ENCODE data around the gene RANGAP1. TPM values are rescaled to one million over a fixed set of nuclear protein-coding genes. Genes with fewer than 3 reads are reported as not detected.

RANGAP1 gene
- total and polyA plus RNA-seq, 3 experiments from 2014 or later: 26.9 to 182 (median 170) TPM

DNA sequence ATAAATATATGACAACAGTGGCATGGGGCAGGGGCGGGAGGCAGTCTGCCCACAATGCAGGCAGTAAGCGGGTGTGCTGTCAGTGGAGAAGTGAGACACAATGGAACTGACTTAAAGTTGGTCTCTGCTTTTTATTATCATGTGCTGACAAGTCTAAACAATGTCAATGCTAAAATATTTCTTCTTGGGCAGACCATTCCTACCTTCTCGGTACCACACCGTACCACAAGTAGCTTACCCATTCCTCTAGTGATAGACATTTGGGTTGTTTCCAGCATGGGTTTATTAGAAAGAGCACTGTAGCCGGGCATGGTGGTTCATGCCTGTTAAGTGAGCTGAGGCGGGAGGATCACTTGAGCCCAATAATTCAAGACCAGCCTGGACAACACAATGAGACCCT lies 42.6 kb downstream of the RANGAP1 start:
- peaks cover 0 to 4% (median 3%) of the 10 kb centered on the region in 3 donors for H3K4me1 Mint-ChIP-seq
- peaks cover 0 to 33% (median 4%) of the 10 kb centered on the region in 3 donors for H3K36me3 Mint-ChIP-seq
- peak overlapping the region in 3 of 8 donors; percentile 17 to 54 (median 33) for H3K27ac Mint-ChIP-seq
- H3K9me3 Mint-ChIP-seq: no peaks in the 10 kb centered on the region
- no peak overlapping the region for H3K4me3 ChIP-seq (ENCODE audit: low read length)
- H3K9me3 ChIP-seq (ENCODE audit: low read length): no peaks in the 10 kb centered on the region
- H3K36me3 ChIP-seq (ENCODE audit: insufficient read depth, low read length): no peaks in the 10 kb centered on the region
- H3K27ac ChIP-seq (ENCODE audit: low read depth, low read length): no peak overlapping the region
- H3K4me1 ChIP-seq (ENCODE audit: insufficient read depth, low read length): no peaks in the 10 kb centered on the region
- POLR2A ChIA-PET: no interaction called here
- H3K4me3 Mint-ChIP-seq: no peak overlapping the region
- DNase-seq: no peak
- no peaks in the 10 kb centered on the region for H3K27me3 ChIP-seq (ENCODE audit: insufficient read depth, low read length, poor library complexity, severe bottlenecking)
- CTCF ChIA-PET: no interaction called here
- H3K27me3 Mint-ChIP-seq: no peaks in the 10 kb centered on the region

GRCh38 chr22:41242396-41243117 lies 43.4 kb downstream of the RANGAP1 start:
- no peak overlapping the region for H3K27ac ChIP-seq (ENCODE audit: low read depth, low read length)
- H3K36me3 Mint-ChIP-seq: peaks cover 0 to 28% (median 2%) of the 10 kb centered on the region in 3 donors
- POLR2A ChIA-PET: interaction anchor here (0.6 kb wide), 1 partner anchor 17 kb away, joined by 6 read pairs; no protein-coding TSS in a partner anchor
- CTCF ChIA-PET: interaction anchor here (1.3 kb wide), 1 partner anchor 320 kb away, joined by 3 read pairs; no protein-coding TSS in a partner anchor
- H3K4me1 ChIP-seq (ENCODE audit: insufficient read depth, low read length): no peaks in the 10 kb centered on the region
- no peaks in the 10 kb centered on the region for H3K9me3 ChIP-seq (ENCODE audit: low read length)
- no peak for DNase-seq
- H3K27ac Mint-ChIP-seq: no peak overlapping the region
- H3K9me3 Mint-ChIP-seq: no peaks in the 10 kb centered on the region
- H3K27me3 Mint-ChIP-seq: no peaks in the 10 kb centered on the region
- H3K27me3 ChIP-seq (ENCODE audit: insufficient read depth, low read length, poor library complexity, severe bottlenecking): no peaks in the 10 kb centered on the region
- H3K36me3 ChIP-seq (ENCODE audit: insufficient read depth, low read length): no peaks in the 10 kb centered on the region
- H3K4me1 Mint-ChIP-seq: peaks cover 0 to 4% (median 3%) of the 10 kb centered on the region in 3 donors
- H3K4me3 Mint-ChIP-seq: no peak overlapping the region
- H3K4me3 ChIP-seq (ENCODE audit: low read length): no peak overlapping the region

- Mint-ChIP-seq H3K27me3 (no peaks in the 10 kb centered on the region), H3K4me1 (peaks cover 3 to 15% (median 4%) of the 10 kb centered on the region in 3 donors), H3K27ac (peak overlapping the region in 1 of 8 donors; percentile 5), H3K9me3 (no peaks in the 10 kb centered on the region), H3K4me3 (peak overlapping the region in 2 of 7 donors; percentile 57 to 69), H3K36me3 (peaks cover 0 to 19% (median 2%) of the 10 kb centered on the region in 3 donors)
- no peaks in the 10 kb centered on the region for H3K9me3 ChIP-seq (ENCODE audit: low read length)
- H3K27ac ChIP-seq (ENCODE audit: low read depth, low read length): no peak overlapping the region
- no peak for DNase-seq
- no peak overlapping the region for H3K4me3 ChIP-seq (ENCODE audit: low read length)
- H3K36me3 ChIP-seq (ENCODE audit: insufficient read depth, low read length): no peaks in the 10 kb centered on the region
- POLR2A ChIA-PET: no interaction called here
- no peaks in the 10 kb centered on the region for H3K27me3 ChIP-seq (ENCODE audit: insufficient read depth, low read length, poor library complexity, severe bottlenecking)
- CTCF ChIA-PET: interaction anchor here (1.3 kb wide), 1 partner anchor 318 kb away, joined by 3 read pairs; no protein-coding TSS in a partner anchor
- peaks cover 9% of the 10 kb centered on the region for H3K4me1 ChIP-seq (ENCODE audit: insufficient read depth, low read length)
Measured at GRCh38 chr22:41241133-41241676, 44.8 kb downstream of the RANGAP1 start.

GRCh38 chr22:41240377-41241132 lies 45.4 kb downstream of the RANGAP1 start, which contains the start of gene CHADL:
Gene CHADL, minus strand, starts transcription at chr22:41240931. Its CDS starts 50 bp downstream, at chr22:41240881.
- Histone ChIP-seq H3K36me3 (ENCODE audit: insufficient read depth, low read length) (no peaks in the 10 kb centered on the region), H3K27ac (ENCODE audit: low read depth, low read length) (no peak within 1 kb of the TSS), H3K4me1 (ENCODE audit: insufficient read depth, low read length) (peaks cover 9% of the 10 kb centered on the region), H3K4me3 (ENCODE audit: low read length) (no peak within 1 kb of the TSS), H3K27me3 (ENCODE audit: insufficient read depth, low read length, poor library complexity, severe bottlenecking) (no peaks in the 10 kb centered on the region), H3K9me3 (ENCODE audit: low read length) (no peaks in the 10 kb centered on the region)
- no peak for DNase-seq
- Mint-ChIP-seq H3K36me3 (peaks cover 0 to 12% (median 2%) of the 10 kb centered on the region in 3 donors), H3K27ac (peak within 1 kb of the TSS in 2 of 8 donors; percentile 5 to 51), H3K4me3 (peak within 1 kb of the TSS in 2 of 7 donors; percentile 57 to 69), H3K9me3 (no peaks in the 10 kb centered on the region), H3K27me3 (no peaks in the 10 kb centered on the region), H3K4me1 (peaks cover 3 to 15% (median 4%) of the 10 kb centered on the region in 3 donors)
- CTCF ChIA-PET: no interaction called here
- POLR2A ChIA-PET: no interaction called here

- H3K4me1 ChIP-seq (ENCODE audit: insufficient read depth, low read length): peaks cover 9% of the 10 kb centered on the region
- H3K36me3 ChIP-seq (ENCODE audit: insufficient read depth, low read length): no peaks in the 10 kb centered on the region
- POLR2A ChIA-PET: no interaction called here
- H3K9me3 ChIP-seq (ENCODE audit: low read length): no peaks in the 10 kb centered on the region
- CTCF ChIA-PET: interaction anchor here (3.8 kb wide), 1 partner anchor 318 kb away, joined by 66 read pairs; no protein-coding TSS in a partner anchor
- no peaks in the 10 kb centered on the region for H3K27me3 ChIP-seq (ENCODE audit: insufficient read depth, low read length, poor library complexity, severe bottlenecking)
- Mint-ChIP-seq H3K27me3 (no peaks in the 10 kb centered on the region), H3K36me3 (peaks cover 0 to 4% (median 0%) of the 10 kb centered on the region in 3 donors), H3K4me3 (peak overlapping the region in 2 of 7 donors; percentile 74 to 83), H3K4me1 (peaks cover 3 to 15% (median 4%) of the 10 kb centered on the region in 3 donors), H3K27ac (peak overlapping the region in 1 of 8 donors; percentile 73), H3K9me3 (no peaks in the 10 kb centered on the region)
- no peak for DNase-seq
- no peak overlapping the region for H3K4me3 ChIP-seq (ENCODE audit: low read length)
- no peak overlapping the region for H3K27ac ChIP-seq (ENCODE audit: low read depth, low read length)
Measured at GRCh38 chr22:41239443-41240128, 46.4 kb downstream of the RANGAP1 start.

- Histone ChIP-seq H3K27me3 (ENCODE audit: insufficient read depth, low read length, poor library complexity, severe bottlenecking) (no peaks in the 10 kb centered on the region), H3K4me3 (ENCODE audit: low read length) (no peak overlapping the region), H3K27ac (ENCODE audit: low read depth, low read length) (no peak overlapping the region), H3K36me3 (ENCODE audit: insufficient read depth, low read length) (no peaks in the 10 kb centered on the region), H3K4me1 (ENCODE audit: insufficient read depth, low read length) (peaks cover 9% of the 10 kb centered on the region), H3K9me3 (ENCODE audit: low read length) (no peaks in the 10 kb centered on the region)
- H3K36me3 Mint-ChIP-seq: peaks cover 0 to under 1% (median 0%) of the 10 kb centered on the region in 3 donors
- DNase-seq: no peak
- ChIA-PET CTCF (interaction anchor here (1.5 to 3.8 kb wide), 6 partner anchors 8 to 340 kb away, joined by 6 to 66 read pairs (median 10); no protein-coding TSS in a partner anchor), POLR2A (interaction anchor here (1.2 to 1.6 kb wide), 2 partner anchors 48 to 145 kb away, joined by 4 to 5 read pairs; partner anchors contain the start of gene RANGAP1)
- H3K27ac Mint-ChIP-seq: peak overlapping the region in 5 of 8 donors; percentile 50 to 86 (median 77)
- H3K4me1 Mint-ChIP-seq: peaks cover 3 to 15% (median 4%) of the 10 kb centered on the region in 3 donors
- peak overlapping the region in 6 of 7 donors; percentile 14 to 92 (median 72) for H3K4me3 Mint-ChIP-seq
- no peaks in the 10 kb centered on the region for H3K27me3 Mint-ChIP-seq
- H3K9me3 Mint-ChIP-seq: no peaks in the 10 kb centered on the region
Measured at GRCh38 chr22:41238570-41239442, 47.2 kb downstream of the RANGAP1 start.

Measured in CD8-positive, alpha-beta memory T cell (primary cell).